PC-3 (cell line): Measurements from ENCODE around the gene TRAF3IP3. TPM values are rescaled to one million over a fixed set of nuclear protein-coding genes. Genes with fewer than 3 reads are reported as not detected.

Source experiments
- ATAC-seq: fragments of 200-7000 bp; cut with Tn5 transposase; 2 replicates; pipeline ENCODE4 v1.9.1; 2020; ENCODE audit warnings: mild to moderate bottlenecking, moderate library complexity
- BruUV-seq: library from RNA; stranded (reverse); fragments of 400-500 nt; replicated peaks from 2 replicates; lab custom pipeline; 2021; lab: Mats Ljungman, UMichigan
- CTCF ChIA-PET: fragments of 300-600 bp; sonication (Branson Sonifier 250); formaldehyde crosslinking; loops from one replicate; lab custom pipeline; 2022; ENCODE audit warnings: antibody characterized with exemption; lab: Charles Lee
- POLR2A ChIA-PET: fragments of 300-600 bp; sonication (Branson Sonifier 250); formaldehyde crosslinking; loops from one replicate; lab custom pipeline; 2022; ENCODE audit warnings: antibody characterized with exemption; ENCODE audit not compliant: unreplicated experiment; lab: Charles Lee
- DNase-seq: peaks from one replicate; pipeline ENCODE4 v3.0.0-alpha.2; 2015
- H2AFZ ChIP-seq: fragments of 300-600 bp; sonication (generic); 2 replicates; pipeline ENCODE4 v1.6.0; 2016; ENCODE audit warnings: antibody characterized with exemption, low read length
- H3F3A ChIP-seq: fragments of 300-600 bp; sonication (generic); one replicate; pipeline ENCODE4 v1.6.0; 2017; ENCODE audit warnings: antibody characterized with exemption, low read length, control low read depth, mild to moderate bottlenecking; ENCODE audit not compliant: unreplicated experiment
- H3K27ac ChIP-seq: fragments of 300-600 bp; sonication (generic); 2 replicates; pipeline ENCODE4 v1.5.1; 2016; ENCODE audit warnings: mild to moderate bottlenecking, low read length
- H3K27me3 ChIP-seq: fragments of 300-600 bp; sonication (generic); 2 replicates; pipeline ENCODE4 v1.6.1; 2016; ENCODE audit warnings: low read length, mixed read lengths
- H3K36me3 ChIP-seq: fragments of 300-600 bp; sonication (generic); 2 replicates; pipeline ENCODE4 v1.6.1; 2016; ENCODE audit warnings: low read depth, mixed run types, low read length, mixed read lengths
- H3K4me1 ChIP-seq: fragments of 300-600 bp; sonication (generic); 2 replicates; pipeline ENCODE4 v1.5.1; 2016; ENCODE audit warnings: low read length; ENCODE audit not compliant: insufficient read depth
- H3K4me2 ChIP-seq: fragments of 300-600 bp; sonication (generic); 2 replicates; pipeline ENCODE4 v1.6.0; 2016; ENCODE audit warnings: low read length
- H3K4me3 ChIP-seq: fragments of 300-600 bp; sonication (generic); 2 replicates; pipeline ENCODE4 v1.5.1; 2016; ENCODE audit warnings: mild to moderate bottlenecking, low read length, mixed read lengths
- H3K79me2 ChIP-seq: fragments of 300-600 bp; sonication (generic); 2 replicates; pipeline ENCODE4 v1.6.1; 2017; ENCODE audit warnings: low read length, mixed read lengths
- H3K9ac ChIP-seq: fragments of 300-600 bp; sonication (generic); 2 replicates; pipeline ENCODE4 v1.6.0; 2016; ENCODE audit warnings: mild to moderate bottlenecking, low read length
- H3K9me2 ChIP-seq: fragments of 300-600 bp; sonication (generic); replicated peaks from 2 replicates; pipeline ENCODE4 v1.6.1; 2016; ENCODE audit warnings: mixed run types, low read length, mixed read lengths
- H3K9me3 ChIP-seq: fragments of 300-600 bp; sonication (generic); 2 replicates; pipeline ENCODE4 v1.6.1; 2016; ENCODE audit warnings: low read length, mixed read lengths
- H4K20me1 ChIP-seq: fragments of 300-600 bp; sonication (generic); 2 replicates; pipeline ENCODE4 v1.6.1; 2016; ENCODE audit warnings: low read length, mixed read lengths
- CTCF ChIP-seq: fragments of 300-600 bp; sonication (generic); conservative IDR thresholded peaks from 2 replicates; pipeline ENCODE4 v1.5.1; 2017; ENCODE audit warnings: antibody characterized with exemption, low read depth, mild to moderate bottlenecking, low read length
- EZH2 ChIP-seq: fragments of 300-600 bp; sonication (generic); IDR thresholded peaks from one replicate; pipeline ENCODE4 v1.6.1; 2017; ENCODE audit warnings: antibody characterized with exemption, mild to moderate bottlenecking, low read length; ENCODE audit not compliant: unreplicated experiment
- EZH2phosphoT487 ChIP-seq: fragments of 300-600 bp; sonication (generic); IDR thresholded peaks from 2 replicates; pipeline ENCODE4 v1.6.1; 2018; ENCODE audit warnings: mild to moderate bottlenecking, antibody characterized with exemption, low read length, borderline replicate concordance
- intact Hi-C: fragments of 100-400 bp; cut with micrococcal nuclease; formaldehyde crosslinking; loops from 2 replicates; pipeline ENCODE4 v1.9.0; 2023
- total RNA-seq: library from RNA; depleted of rRNA; stranded (reverse); fragments of >200 nt; gene quantifications from 2 replicates; pipeline ENCODE4 v1.2.3, GENCODE V29; 2014

TRAF3IP3 gene
- total RNA-seq, 1 experiment from 2014 or later, result not detected

GRCh38 chr1:209810783-209811182, 54.9 kb downstream of the TRAF3IP3 start:
- Histone ChIP-seq H3K27me3 (no peaks in the 10 kb centered on the region), H3K9me3 (no peaks in the 10 kb centered on the region), H3K27ac (no peak overlapping the region), H3K79me2 (peaks cover 7% of the 10 kb centered on the region), H2AFZ (no peak overlapping the region), H3K4me1 (peaks cover 41% of the 10 kb centered on the region), H4K20me1 (no peaks in the 10 kb centered on the region), H3K36me3 (no peaks in the 10 kb centered on the region), H3K9me2 (no peaks in the 10 kb centered on the region), H3K9ac (no peak overlapping the region), H3F3A (no peaks in the 10 kb centered on the region), H3K4me2 (no peak overlapping the region), H3K4me3 (no peak overlapping the region)
- BruUV-seq, result no TSS peak
- ATAC-seq (no peak), DNase-seq (no peak)
- CTCF ChIA-PET, result no interaction called here
- POLR2A ChIA-PET, result no interaction called here
- no peak for TF ChIP-seq CTCF
- TF ChIP-seq EZH2, result no peak
- no peak for TF ChIP-seq EZH2phosphoT487
- intact Hi-C loops, result no loop called here

DNA sequence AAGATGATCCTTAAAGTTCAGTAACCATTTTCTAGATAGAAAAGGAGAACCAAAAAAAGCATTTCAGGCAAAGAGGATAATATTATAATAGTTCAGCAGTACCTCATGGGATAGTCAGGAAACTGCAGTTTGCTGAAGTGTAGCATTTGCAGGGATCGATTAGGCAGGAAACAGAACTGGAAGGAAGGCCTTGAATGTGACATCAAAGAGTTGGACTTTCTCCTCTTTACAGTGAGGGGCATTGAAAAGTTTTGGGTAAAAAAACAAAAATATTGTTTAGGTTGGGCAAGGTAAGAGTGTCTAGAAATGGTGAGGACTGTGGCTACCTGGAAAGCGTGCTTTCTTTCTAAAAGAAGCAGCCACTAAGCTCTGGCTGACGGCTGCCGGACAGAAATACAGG, 58.0 kb downstream of the TRAF3IP3 start:
- no peaks in the 10 kb centered on the region for H3K9me3 ChIP-seq
- H3K4me3 ChIP-seq, result no peak overlapping the region
- peaks cover 19% of the 10 kb centered on the region for H3K4me1 ChIP-seq
- no peaks in the 10 kb centered on the region for H4K20me1 ChIP-seq
- no TSS peak for BruUV-seq
- ChIA-PET CTCF (no interaction called here), POLR2A (interaction anchor here (0.6 kb wide), 1 partner anchor 29 kb away, joined by 4 read pairs; the partner anchor contains the start of gene C1orf74)
- no peak for TF ChIP-seq EZH2phosphoT487
- TF ChIP-seq EZH2, result no peak
- TF ChIP-seq CTCF, result no peak
- no peaks in the 10 kb centered on the region for H3K36me3 ChIP-seq
- no peaks in the 10 kb centered on the region for H3K79me2 ChIP-seq
- H3K27me3 ChIP-seq, result no peaks in the 10 kb centered on the region
- intact Hi-C loops, result no loop called here
- no peak overlapping the region for H3K9ac ChIP-seq
- H2AFZ ChIP-seq, result no peak overlapping the region
- no peak overlapping the region for H3K4me2 ChIP-seq
- no peak for ATAC-seq
- DNase-seq, result no peak
- no peaks in the 10 kb centered on the region for H3F3A ChIP-seq
- H3K27ac ChIP-seq, result no peak overlapping the region
- H3K9me2 ChIP-seq, result no peaks in the 10 kb centered on the region

- Histone ChIP-seq H3K4me3 (no peak overlapping the region), H4K20me1 (no peaks in the 10 kb centered on the region), H3K4me1 (peaks cover 5% of the 10 kb centered on the region), H3K4me2 (no peak overlapping the region), H3F3A (no peaks in the 10 kb centered on the region), H3K9me3 (no peaks in the 10 kb centered on the region), H3K27me3 (no peaks in the 10 kb centered on the region), H3K36me3 (no peaks in the 10 kb centered on the region), H3K79me2 (no peaks in the 10 kb centered on the region), H3K9ac (no peak overlapping the region), H2AFZ (no peak overlapping the region), H3K9me2 (no peaks in the 10 kb centered on the region), H3K27ac (no peak overlapping the region)
- ATAC-seq (no peak), DNase-seq (no peak)
- intact Hi-C loops, result no loop called here
- TF ChIP-seq EZH2 (no peak), CTCF (no peak), EZH2phosphoT487 (no peak)
- no TSS peak for BruUV-seq
- POLR2A ChIA-PET, result no interaction called here
- CTCF ChIA-PET, result interaction anchor here (1.0 kb wide), 1 partner anchor 8 kb away, joined by 3 read pairs; no protein-coding TSS in a partner anchor
These were observed 59.6 kb downstream of the TRAF3IP3 start for GRCh38 chr1:209815490-209815889.
